ENCODE results near the gene PHOSPHO1. TPM values are rescaled to one million over a fixed set of nuclear protein-coding genes. Genes with fewer than 3 reads are reported as not detected.

PHOSPHO1 gene
- polyA plus RNA-seq, 3 donors, result 1.8 to 2.1 (median 1.9) TPM

DNA sequence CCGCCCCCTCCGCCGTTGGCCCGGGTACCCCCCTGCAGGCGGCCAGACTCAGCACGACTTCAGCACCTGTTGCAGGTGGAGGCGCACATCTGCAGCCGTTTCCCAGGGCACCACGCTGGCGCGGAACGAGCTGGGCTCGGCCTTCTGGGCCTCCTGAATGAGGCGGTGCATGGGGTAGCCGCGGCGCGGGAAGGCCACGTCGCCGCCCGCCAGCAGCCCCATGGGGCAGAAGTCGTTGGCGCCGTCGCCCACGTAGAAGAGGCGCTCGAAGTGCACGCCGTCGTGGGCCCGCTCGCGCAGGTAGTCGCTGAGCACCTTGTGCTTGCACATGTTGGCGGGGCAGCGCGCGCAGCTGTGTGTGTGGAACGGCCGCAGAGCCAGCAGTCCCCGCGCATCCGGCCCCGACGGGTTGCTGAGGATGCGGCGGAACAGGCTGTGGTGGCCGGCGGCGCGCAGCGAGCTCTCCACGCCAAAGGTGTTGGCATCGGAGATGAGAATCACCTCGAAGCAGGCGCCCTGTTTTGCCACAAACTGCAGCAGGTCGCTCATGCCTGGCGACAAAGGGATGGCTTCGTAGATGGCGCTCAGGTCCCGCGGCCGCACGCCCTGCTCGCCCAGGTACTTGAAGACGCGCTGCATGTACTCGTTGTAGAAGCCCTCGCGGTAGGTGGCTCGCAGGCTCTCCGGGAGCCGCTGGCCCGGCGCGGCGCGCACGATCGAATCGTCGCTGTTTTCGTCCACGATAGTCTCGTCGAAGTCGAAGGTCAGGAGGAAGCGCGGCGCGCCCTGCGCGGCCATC, 6.2 kb downstream of the PHOSPHO1 start:
- no peak for DNase-seq (ENCODE audit: extremely low read depth in 1 of 11, low read depth in 9 of 11, low spot score in 4 of 11)

- peak in 2 of 11 donors; percentile 29 to 38 for DNase-seq (ENCODE audit: extremely low read depth in 1 of 11, low read depth in 9 of 11, low spot score in 4 of 11)
Measured at GRCh38 chr17:49223517-49224197, 6.9 kb downstream of the PHOSPHO1 start.

DNA sequence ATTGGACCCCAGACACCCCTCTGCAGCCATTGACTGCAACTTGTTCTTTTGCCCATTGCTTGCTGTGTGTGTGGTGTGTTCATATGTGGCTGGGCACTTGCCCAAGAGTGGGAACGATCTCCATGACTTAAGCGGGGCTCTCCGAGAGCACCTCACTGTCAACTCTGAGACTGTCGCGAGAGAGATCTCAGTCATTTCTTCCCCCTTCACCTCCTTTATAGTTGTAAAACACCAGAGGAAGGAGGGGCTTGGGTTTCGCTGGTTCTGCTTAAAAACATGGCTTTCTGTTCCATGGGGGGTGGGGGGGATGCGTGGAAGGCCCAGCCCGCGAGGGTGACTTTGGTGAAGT, 7.4 kb downstream of the PHOSPHO1 start:
- no peak for DNase-seq (ENCODE audit: extremely low read depth in 1 of 11, low read depth in 9 of 11, low spot score in 4 of 11)

DNA sequence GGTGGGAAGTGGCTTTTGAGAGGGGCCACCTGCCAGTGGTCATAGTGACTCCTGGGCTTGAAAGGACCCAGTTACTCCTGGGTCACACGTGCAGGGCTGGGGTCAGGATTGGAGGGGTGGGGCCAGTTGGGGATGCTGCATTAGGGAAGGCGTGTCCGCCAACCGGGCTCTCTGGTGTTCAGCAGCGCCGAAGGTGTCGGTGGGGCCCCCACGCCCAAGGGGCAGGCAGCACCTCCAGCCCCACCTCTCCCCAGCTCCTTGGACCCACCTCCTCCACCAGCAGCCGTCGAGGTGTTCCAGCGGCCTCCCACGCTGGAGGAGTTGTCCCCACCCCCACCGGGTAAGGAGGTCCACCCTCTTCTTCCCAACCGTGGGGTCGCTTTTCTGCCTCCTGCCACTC, 10.6 kb downstream of the PHOSPHO1 start:
- DNase-seq (ENCODE audit: extremely low read depth in 1 of 11, low read depth in 9 of 11, low spot score in 4 of 11), result no peak

DNA sequence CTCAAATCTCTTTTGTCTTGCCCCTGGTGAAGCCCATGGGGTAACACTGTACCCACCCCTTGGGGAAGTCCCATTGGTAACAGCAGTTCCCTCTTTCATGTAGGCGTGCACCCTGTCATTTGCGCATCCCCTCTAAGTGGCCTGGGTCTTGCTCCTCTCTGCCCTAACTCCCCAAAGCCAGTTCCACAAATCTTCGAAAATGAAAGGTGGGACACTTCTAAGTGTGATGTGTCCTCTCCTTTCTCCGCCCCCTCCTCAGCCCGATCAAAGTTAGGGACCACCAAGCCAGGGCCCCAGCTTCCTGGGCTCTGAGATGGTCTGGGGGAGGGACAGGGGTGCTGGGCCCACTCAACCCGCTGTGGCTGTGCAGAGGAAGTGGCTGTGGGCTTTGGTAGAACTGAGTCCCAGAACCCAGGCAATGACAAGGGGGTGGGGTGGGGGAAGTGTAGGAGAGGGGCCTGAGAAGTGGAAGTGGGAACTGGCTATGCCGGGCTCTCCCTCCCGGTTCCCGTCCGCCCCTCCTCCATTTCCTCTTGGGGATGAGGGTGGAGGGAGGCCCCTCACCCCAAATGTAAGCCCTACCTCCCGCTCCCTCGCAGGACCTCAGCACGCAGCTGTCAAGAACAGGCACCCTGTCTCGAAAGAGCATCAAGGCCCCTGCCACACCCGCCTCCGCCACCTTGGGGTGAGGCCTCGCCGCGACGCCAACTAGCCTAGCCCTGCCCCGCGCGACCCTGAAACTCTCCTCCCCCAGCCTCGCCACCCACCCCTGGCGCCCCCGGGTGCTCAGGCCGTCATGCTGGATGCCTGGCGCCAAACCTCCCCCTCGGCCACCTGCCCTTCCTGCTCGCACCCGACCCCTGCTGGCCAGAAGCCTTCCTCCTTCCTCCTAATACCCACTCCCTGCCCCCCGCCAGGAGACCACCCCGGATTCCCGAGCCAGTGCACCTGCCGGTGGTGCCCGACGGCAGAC, 11.4 kb downstream of the PHOSPHO1 start:
- DNase-seq (ENCODE audit: extremely low read depth in 1 of 11, low read depth in 9 of 11, low spot score in 4 of 11), result no peak

DNA sequence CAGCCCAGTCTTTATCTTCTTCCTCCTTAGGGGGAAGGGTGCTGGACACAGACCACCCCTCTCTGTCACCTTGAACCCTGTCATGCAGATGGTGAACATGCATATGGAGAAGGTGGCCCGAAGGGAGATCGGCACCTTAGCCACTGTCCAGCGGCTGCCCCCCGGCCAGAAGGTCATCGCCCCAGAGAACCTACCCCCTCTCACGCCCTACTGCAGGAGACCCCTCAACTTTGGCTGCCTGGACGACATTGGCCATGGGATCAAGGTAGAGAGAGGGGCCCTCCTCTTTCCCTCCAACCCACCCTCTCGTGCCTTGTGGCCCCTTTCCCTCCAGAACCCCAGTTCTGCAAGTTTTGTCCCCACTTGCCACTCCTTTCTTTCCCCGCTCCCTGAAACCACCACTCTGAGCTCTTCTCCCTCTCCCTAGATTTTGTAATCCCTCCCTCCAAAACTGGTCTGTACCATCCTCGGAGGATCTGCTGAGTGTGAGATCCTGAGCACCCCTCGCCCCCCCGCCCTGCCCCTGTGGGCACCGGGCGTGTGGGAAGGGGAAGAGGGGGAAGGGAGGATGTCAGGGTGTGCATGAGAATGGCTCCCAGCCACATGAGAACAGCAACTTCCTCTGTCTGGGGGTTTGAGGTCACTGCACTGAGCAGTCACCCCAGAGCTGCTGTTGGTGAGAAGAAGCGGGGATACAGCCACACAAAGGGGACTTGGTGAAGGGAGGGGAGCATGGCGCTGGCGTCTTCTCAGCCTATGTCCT, 12.8 kb downstream of the PHOSPHO1 start:
- no peak for DNase-seq (ENCODE audit: extremely low read depth in 1 of 11, low read depth in 9 of 11, low spot score in 4 of 11)

GRCh38 chr17:49216953-49217650, 13.5 kb downstream of the PHOSPHO1 start:
- no peak for DNase-seq (ENCODE audit: extremely low read depth in 1 of 11, low read depth in 9 of 11, low spot score in 4 of 11)

DNA sequence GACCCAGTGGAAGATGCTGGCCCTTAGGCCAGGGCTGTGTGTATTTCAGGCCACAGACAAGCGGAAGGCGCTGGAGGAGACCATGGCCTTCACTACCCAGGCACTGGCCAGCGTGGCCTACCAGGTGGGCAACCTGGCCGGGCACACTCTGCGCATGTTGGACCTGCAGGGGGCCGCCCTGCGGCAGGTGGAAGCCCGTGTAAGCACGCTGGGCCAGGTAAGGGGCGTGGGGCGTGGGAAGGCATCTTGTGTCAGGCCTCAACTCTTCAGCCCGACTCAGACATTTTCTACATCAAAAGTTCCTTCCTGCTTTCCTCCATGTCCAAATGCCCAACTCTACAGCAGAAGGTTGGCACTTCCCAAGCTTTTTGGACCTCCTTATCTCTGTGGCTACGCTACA, 14.1 kb downstream of the PHOSPHO1 start:
- no peak for DNase-seq (ENCODE audit: extremely low read depth in 1 of 11, low read depth in 9 of 11, low spot score in 4 of 11)

- no peak for DNase-seq (ENCODE audit: extremely low read depth in 1 of 11, low read depth in 9 of 11, low spot score in 4 of 11)
Measured at GRCh38 chr17:49214676-49215360, 15.8 kb downstream of the PHOSPHO1 start.

- no peak for DNase-seq (ENCODE audit: extremely low read depth in 1 of 11, low read depth in 9 of 11, low spot score in 4 of 11)
Measured at GRCh38 chr17:49213847-49214246, 16.7 kb downstream of the PHOSPHO1 start.

DNA sequence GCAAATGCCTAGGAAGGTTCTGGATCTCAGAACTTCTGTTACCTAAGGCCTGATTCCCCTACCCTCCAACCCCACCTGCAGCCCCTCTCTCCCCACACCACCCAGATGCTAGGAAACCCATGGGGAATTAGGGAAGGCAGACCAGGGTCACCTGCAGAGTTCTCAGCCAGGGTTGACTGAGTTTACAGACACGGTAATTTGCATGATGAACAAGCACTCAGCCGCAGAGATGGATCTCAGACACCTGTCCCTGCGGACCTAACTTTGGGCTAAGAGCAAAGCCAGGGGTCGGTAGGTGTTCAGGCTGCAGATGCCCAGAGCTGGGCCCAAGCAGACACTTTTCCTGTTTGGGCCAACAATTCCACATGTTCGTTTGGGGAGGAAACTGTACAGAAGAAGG, 17.2 kb downstream of the PHOSPHO1 start:
- DNase-seq (ENCODE audit: extremely low read depth in 1 of 11, low read depth in 9 of 11, low spot score in 4 of 11), result no peak

DNA sequence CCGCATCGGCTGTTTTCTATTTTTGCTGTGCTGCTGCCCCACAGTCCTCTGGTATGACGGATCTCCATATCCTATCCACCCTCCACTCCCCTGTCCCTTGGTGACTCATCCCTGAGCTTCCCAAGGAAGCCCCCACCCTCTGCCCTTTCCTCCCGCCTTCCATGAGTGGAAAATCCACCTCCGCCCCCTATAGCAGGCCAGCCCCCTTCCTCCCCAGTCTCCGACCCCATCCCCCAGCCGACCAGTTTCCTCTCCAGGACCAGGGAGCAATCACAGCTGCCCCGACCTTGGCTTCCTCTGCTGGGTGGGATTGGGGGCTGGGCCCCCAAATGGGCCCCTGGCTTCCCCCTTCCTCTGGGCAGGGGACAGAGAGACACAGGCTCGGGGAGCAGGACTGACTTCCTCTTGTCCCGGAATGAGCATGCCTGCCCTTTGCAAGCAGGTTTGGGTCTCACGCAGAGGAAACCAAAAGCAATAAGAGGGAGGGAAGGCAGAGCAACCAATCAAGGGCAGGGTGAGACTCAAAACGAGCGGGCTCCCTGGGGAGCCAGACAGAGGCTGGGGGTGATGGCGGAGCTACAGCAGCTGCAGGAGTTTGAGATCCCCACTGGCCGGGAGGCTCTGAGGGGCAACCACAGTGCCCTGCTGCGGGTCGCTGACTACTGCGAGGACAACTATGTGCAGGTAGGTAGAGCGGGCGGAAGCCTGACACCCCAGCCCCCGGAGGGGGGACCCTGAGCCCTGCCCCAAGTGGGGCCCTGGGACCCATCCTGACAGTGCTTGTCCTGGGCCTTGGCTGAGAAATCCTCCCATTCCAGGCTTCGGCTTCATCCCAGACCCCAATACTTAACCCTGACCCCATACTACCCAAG, 20.2 kb downstream of the PHOSPHO1 start, which contains the start of the genes ABI3 and GNGT2:
Gene ABI3 (plus strand): TSS at position 550 of the 872 bp plus-strand sequence. CDS start 18 bp downstream, at position 568.
Gene GNGT2 (minus strand): TSS at position 417 of the 872 bp plus-strand sequence. CDS start 3,152 bp downstream, outside the sequence.
- DNase-seq (ENCODE audit: extremely low read depth in 1 of 11, low read depth in 9 of 11, low spot score in 4 of 11), result no peak

DNA sequence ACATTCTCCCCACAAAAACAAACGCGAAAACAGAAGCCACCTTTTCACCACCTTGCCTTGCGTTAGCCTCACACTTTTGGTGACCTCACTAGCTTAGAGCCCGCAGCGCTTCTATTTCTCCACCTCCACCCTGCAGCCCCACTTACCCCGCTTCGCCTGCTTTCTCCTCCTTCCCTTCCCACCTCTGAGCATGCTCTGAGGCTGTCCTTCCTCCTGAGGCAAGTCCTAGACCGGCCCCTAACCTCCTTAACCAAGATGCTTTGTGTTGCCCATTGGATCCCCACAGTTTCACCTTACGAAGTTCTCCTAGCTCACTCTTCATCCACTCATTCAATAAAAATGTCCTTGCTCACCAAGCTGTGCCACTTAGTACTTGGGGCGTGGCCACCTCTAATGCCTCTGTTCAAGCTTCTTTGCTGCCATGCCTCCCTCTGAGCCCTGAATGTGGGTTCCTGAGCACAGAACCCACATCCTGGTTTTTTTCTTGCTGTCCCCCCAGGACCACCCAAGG, 21.5 kb downstream of the PHOSPHO1 start:
- no peak for DNase-seq (ENCODE audit: extremely low read depth in 1 of 11, low read depth in 9 of 11, low spot score in 4 of 11)

DNA sequence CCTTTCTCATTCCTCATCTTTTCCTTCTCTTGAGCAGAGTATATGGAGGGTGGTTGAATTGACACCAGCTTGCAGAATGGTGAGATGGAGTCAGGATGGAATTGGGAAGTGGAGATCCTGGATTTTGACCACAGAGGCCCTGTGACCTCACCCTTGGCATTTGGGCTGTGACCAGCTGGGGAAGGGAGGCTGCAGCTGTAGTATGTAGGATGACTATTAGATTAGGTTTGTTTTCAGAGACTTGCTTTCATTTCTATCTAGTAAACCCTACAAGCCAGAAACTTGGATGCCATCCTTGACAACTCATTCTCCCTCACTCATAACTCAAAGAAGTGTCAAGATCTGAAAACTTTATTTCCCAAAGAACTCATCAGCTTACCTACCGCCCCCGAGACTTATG, 26.1 kb downstream of the PHOSPHO1 start:
- no peak for DNase-seq (ENCODE audit: extremely low read depth in 1 of 11, low read depth in 9 of 11, low spot score in 4 of 11)

- DNase-seq (ENCODE audit: extremely low read depth in 1 of 11, low read depth in 9 of 11, low spot score in 4 of 11), result no peak
Measured at GRCh38 chr17:49203796-49204195, 26.8 kb downstream of the PHOSPHO1 start.

GRCh38 chr17:49201481-49201927, 29.1 kb downstream of the PHOSPHO1 start:
- DNase-seq (ENCODE audit: extremely low read depth in 1 of 11, low read depth in 9 of 11, low spot score in 4 of 11), result no peak
